Measurements from ENCODE around the gene VPS18.
"Not testable (repeated sequence)": the region's sequence is repeated elsewhere in the genome, so short reads cannot be mapped to it uniquely, and the experiment has no call there.

The VPS18 gene

GRCh38 chr15:40893733-40894680 lies at the start of gene VPS18:
TSS of gene VPS18 (plus strand) at chr15:40894450. CDS start at chr15:40894769, 319 bp downstream.
- DNase-seq, result peak; percentile 86 to 89

- no peak for DNase-seq
Measured at GRCh38 chr15:40844696-40845030, 49.6 kb upstream of the VPS18 start.

- no peak for DNase-seq
Measured at GRCh38 chr15:40845036-40845435, 49.2 kb upstream of the VPS18 start.

DNA sequence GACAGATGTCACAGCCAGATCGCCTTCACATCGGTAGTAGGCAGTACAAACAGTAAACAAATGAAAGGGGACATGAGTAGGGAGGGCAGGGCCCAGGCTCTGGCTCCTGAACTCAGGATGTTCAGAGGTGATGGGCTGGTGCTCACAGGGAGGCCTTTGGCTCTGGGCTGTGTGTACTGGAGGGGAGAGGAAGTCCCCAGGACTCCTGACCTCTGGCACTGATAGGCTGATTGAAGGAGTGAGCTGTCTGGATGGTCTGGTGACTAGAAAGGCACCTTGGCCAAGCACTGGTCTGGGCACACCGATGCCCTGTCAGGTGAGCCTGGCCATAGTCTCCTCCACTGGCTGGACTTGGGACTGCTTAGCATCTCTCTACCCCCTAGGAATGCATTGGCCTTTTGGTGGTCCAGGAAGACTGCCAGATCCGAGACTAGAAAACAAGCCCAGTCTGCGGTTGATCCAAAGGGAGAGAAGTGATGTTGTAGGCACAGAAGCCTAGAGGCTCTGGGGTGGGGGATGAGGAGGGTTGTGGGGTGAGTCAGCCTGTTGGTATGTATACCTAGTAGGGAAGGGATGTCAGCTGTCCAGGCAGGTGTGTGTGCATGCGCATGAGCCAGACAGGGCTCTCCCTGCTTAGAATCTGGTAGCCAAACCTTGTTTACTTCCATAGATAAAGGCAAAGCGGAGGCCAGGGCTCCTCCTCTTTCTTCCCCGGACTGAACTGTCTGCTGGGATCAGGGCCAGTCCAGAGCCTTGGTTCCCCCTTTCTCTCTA lies 48.6 kb upstream of the VPS18 start:
- no peak for DNase-seq

DNA sequence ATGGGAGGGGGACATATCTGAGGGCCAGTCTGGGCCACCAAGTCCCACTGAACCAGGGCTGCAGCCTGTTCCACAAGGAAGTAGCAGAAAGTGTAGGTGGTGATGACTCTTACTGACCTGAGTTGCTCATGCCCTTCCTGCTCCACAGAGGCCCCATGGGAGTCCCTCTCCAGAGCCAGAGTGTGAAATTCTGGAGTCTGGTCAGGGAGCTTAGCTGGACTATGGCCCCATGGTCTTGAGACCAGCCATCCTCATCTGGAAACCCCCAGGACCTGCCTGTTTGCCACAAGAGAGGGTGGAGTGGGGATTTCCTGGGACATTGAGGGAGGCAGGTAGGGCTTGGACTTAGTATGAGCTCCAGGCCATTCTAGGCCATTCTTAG lies 47.4 kb upstream of the VPS18 start:
- no peak for DNase-seq

- no peak for DNase-seq
Measured at GRCh38 chr15:40847223-40847961, 46.9 kb upstream of the VPS18 start.

GRCh38 chr15:40850576-40851112 lies 43.6 kb upstream of the VPS18 start:
- DNase-seq, result no peak

- no peak for DNase-seq
Measured at GRCh38 chr15:40852529-40852928, 41.7 kb upstream of the VPS18 start.

- DNase-seq, result no peak
Measured at GRCh38 chr15:40853241-40853890, 40.9 kb upstream of the VPS18 start.

- no peak for DNase-seq
Measured at GRCh38 chr15:40854161-40854560, 40.1 kb upstream of the VPS18 start.

DNA sequence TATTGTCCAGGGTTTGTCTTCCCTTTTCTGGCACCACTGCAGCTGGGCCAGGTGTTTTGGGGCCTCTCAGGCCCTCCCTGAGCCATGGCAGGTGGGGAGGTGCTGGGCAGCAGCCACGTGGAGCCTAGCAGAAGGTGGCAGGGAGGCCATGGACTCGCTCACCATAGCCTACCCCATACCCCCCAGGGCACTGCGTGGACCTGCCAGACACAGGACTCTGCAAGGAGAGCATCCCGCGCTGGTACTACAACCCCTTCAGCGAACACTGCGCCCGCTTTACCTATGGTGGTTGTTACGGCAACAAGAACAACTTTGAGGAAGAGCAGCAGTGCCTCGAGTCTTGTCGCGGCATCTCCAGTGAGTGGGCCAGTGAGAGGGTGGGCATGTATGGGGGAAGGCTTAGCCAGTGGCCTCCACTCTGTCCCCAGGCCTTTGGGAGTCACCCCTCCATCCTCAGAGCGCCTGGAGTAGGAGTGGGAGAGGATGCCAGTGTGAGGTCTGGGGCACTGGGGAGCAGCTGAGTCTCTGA lies 38.5 kb upstream of the VPS18 start:
- no peak for DNase-seq

- no peak for DNase-seq
Measured at GRCh38 chr15:40856746-40857145, 37.5 kb upstream of the VPS18 start.

- DNase-seq, result peak in 1 of 2 experiments; percentile 23
Measured at GRCh38 chr15:40857601-40858341, 36.5 kb upstream of the VPS18 start.

- DNase-seq, result no peak
Measured at GRCh38 chr15:40858706-40859105, 35.5 kb upstream of the VPS18 start.

DNA sequence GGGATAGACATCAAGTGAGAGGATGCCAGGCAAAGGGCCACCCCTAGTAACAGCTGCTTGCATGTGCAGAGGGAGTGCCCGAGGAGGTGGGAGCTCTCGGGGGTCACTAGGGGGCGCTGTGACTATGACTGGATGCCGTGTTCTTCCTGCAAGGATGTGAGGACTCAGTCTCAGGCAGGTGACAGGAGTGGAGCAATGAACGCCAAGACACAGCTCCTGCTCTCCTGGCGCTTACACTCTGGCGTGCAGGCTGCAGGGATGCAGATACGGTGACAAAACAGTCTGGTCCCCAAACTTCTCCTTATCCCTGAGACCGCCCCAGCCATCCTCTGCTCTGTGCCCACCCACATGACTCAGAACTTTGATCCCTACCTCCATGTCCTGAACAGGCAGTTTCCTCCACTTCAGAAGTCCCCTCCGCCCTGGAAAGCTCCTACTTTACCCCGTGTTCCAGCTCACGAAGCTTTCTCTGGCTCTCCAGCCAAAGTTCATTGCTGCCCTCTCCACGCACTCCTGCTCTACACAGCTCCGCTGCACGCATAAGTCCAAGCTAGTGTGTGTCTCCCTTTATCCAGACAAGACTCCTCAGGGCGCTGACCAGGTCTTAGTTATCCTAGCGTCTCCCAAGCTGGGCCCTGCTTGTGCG lies 34.9 kb upstream of the VPS18 start:
- DNase-seq, result peak; percentile 47 to 52

DNA sequence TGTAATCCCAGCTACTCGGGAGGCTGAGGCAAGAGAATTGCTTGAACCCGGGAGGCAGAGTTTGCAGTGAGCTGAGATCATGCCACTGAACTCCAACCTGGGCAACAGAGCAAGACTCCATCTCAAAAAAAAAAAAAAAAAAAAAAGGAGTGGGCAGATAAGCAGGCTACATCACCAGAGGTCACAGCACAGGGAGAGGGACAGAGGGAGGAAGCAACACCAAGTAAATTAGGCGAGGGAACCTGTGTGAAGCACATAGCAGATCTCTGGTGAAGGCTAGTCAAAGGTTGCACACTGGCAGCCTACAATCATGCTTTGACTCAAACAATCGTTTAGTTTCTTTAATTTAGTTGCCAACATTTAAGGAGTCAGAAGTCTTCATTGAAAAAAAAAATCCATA lies 33.1 kb upstream of the VPS18 start:
- not testable (repeated sequence) for DNase-seq

DNA sequence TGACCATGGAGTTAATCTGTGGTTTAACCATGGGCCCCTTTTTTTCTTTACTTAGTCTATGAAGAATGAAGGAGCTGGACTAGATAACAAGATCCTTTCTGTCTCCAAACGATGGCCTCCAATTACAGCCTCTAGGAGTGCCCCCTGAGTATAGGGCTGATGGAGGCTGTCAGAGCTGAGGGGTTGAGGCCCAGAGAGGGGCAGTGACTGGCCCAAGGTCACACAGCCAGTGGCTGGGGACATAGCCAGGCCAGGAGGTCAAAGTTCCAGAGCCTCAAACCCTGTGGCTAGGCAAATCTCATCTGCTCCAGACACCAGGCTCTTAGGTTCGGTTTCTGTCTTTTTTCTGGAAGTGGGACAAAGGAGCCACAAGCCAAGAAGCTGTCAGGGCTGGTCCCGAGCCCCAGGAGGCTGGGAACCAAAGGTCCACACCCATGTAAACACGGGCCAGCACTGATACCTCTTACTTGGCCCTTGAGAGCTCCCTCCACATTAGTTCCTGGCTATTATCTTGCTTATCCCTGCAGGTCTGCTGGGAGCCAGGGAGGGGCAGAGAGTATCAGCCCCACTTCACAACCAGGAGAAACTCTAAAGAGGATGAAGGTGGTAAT lies 30.5 kb upstream of the VPS18 start:
- no peak for DNase-seq

- DNase-seq, result no peak
Measured at GRCh38 chr15:40867199-40867598, 27.1 kb upstream of the VPS18 start.

DNA sequence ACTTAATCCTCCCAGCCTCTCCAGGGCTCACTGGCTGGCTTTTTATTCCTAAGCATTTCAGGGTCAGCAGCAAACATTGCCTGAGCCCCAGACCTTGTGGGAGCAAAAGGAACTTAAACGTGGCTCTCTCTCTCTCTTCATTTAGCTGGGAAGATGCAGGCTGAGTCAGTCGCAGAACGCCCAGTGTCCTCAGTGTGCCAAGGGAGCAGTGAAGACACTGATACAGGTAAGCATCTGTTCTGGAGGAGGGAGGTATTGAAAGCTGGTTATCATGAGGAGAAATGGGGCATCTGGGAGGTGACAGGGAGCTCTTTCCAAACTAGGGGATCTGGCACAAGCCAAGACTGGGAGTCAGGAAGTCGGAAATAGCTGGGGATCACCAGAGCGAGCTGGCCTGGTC lies 24.6 kb upstream of the VPS18 start:
- DNase-seq, result no peak

- DNase-seq, result no peak
Measured at GRCh38 chr15:40870716-40871115, 23.5 kb upstream of the VPS18 start.
